ENCODE measurements around the gene HS3ST1.

HS3ST1 gene

DNA sequence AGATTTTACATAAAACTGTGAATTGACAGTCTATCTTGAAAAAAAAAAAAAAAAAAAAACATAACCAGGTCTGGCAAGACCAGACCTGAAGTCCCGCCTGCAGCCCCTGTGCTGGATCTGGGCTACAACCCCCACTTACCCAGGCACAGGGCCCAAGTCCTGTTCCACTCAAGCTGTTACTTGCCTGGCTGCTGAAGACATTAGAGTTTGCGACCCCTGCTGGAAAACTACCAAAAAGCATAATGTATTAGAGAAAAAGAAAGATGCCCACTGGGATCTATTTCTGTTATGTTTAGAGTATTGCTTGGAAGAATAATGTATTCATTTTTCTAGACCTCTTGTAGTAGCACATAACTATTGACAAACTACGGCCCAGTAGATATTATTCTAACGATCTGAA is 4.7 kb downstream of the HS3ST1 start:
- no peaks in the 10 kb centered on the region for H3K27me3 ChIP-seq
- H3K9me3 ChIP-seq = no peaks in the 10 kb centered on the region
- no peak for DNase-seq
- no peaks in the 10 kb centered on the region for H3K4me1 ChIP-seq
- no peak overlapping the region for H3K4me3 ChIP-seq (ENCODE audit: low read depth, low read length)
- TF ChIP-seq, protein P1, sequence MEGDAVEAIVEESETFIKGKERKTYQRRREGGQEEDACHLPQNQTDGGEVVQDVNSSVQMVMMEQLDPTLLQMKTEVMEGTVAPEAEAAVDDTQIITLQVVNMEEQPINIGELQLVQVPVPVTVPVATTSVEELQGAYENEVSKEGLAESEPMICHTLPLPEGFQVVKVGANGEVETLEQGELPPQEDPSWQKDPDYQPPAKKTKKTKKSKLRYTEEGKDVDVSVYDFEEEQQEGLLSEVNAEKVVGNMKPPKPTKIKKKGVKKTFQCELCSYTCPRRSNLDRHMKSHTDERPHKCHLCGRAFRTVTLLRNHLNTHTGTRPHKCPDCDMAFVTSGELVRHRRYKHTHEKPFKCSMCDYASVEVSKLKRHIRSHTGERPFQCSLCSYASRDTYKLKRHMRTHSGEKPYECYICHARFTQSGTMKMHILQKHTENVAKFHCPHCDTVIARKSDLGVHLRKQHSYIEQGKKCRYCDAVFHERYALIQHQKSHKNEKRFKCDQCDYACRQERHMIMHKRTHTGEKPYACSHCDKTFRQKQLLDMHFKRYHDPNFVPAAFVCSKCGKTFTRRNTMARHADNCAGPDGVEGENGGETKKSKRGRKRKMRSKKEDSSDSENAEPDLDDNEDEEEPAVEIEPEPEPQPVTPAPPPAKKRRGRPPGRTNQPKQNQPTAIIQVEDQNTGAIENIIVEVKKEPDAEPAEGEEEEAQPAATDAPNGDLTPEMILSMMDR (IDR thresholded peaks at IDR 0.05; ENCODE audit: low read depth, low read length) = no peak
- no peaks in the 10 kb centered on the region for H3K36me3 ChIP-seq

DNA sequence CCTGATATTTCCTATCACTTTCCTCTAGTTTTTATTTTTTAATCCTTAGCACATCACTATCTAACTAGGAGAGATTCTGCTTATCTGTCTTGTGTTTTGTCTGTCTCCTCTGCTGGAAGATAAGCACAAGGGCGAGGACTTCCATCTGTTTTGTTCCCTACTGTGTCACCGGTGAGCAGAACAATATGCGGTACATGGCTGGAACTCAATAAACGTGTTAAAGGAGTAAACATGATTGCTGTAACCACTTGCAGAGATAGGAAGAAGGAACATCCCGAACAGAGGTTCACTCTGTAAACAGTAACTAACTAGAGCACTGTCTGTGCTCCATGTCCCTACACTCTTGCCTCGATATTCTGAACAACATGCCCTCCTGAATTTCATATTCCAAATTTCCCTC is 5.2 kb downstream of the HS3ST1 start:
- Histone ChIP-seq H3K4me1 (no peaks in the 10 kb centered on the region), H3K36me3 (no peaks in the 10 kb centered on the region), H3K9me3 (no peaks in the 10 kb centered on the region), H3K4me3 (ENCODE audit: low read depth, low read length) (no peak overlapping the region), H3K27me3 (no peaks in the 10 kb centered on the region)
- TF ChIP-seq, protein P1 (IDR thresholded peaks at IDR 0.05; ENCODE audit: low read depth, low read length) = no peak
- DNase-seq = no peak

DNA sequence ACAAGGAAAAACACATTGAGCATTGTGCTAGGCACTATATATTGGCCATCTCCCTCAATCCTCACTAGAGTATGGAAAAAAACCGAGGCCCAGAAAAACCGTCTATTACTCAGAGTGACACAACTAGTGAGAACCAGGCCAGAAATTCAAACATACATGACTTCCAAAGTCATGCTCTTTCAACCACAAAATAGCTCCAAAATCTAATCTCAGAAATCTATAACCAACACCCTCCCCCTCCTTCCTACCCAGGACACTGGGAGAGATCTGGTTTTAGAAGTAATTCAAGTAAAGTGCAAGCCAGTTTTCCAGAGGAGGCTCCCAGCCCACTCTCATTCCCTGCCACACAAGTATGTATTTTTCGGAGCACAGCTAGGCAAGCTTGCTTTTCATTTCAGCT is 7.6 kb downstream of the HS3ST1 start:
- no peaks in the 10 kb centered on the region for H3K9me3 ChIP-seq
- DNase-seq = no peak
- no peaks in the 10 kb centered on the region for H3K36me3 ChIP-seq
- no peaks in the 10 kb centered on the region for H3K27me3 ChIP-seq
- H3K4me1 ChIP-seq = no peaks in the 10 kb centered on the region
- TF ChIP-seq, protein P1 (IDR thresholded peaks at IDR 0.05; ENCODE audit: low read depth, low read length) = no peak
- no peak overlapping the region for H3K4me3 ChIP-seq (ENCODE audit: low read depth, low read length)

DNA sequence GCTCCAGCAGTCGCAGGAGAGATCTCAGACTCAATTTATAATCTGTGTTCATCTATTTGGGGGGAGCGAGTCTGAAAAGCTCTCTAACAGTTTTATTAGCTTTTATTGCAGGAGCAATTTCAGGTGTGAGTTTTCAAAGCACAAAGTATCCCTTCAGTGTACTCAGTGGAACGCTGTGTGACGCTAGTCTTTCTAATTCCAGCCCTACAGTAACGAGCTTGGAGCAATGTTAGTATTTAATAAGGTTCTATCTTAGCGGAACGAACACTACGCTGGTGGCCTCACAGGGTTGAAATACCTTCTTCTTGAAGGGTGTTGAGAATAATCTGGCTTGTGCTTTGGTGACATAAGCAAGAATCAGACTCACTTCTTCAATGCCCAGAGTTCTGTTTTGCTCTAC is 8.4 kb downstream of the HS3ST1 start:
- Histone ChIP-seq H3K27me3 (no peaks in the 10 kb centered on the region), H3K9me3 (no peaks in the 10 kb centered on the region), H3K4me3 (ENCODE audit: low read depth, low read length) (no peak overlapping the region), H3K36me3 (no peaks in the 10 kb centered on the region), H3K4me1 (no peaks in the 10 kb centered on the region)
- TF ChIP-seq, protein P1 (IDR thresholded peaks at IDR 0.05; ENCODE audit: low read depth, low read length) = no peak
- DNase-seq = no peak

DNA sequence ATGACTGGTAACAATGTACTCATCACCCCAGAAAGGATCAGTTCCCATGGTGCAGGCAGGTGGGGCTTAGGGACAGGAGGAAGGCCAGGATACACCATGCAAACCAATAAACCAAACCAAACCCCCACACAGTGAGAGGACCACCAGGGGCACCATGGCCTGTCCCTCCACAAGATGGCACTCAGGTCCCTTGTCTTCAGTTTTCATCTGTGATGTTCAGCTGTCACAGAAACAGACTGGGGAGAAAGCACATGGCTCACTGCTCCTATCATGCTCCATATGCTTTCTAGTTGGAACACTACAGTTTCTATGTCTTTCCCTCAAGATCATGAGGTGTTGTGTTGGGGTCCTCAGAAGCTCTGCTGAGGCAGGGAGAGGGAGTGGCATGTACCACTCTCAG is 10.1 kb downstream of the HS3ST1 start:
- Histone ChIP-seq H3K27me3 (no peaks in the 10 kb centered on the region), H3K4me1 (no peaks in the 10 kb centered on the region), H3K36me3 (no peaks in the 10 kb centered on the region), H3K4me3 (ENCODE audit: low read depth, low read length) (no peak overlapping the region), H3K9me3 (no peaks in the 10 kb centered on the region)
- no peak for DNase-seq
- TF ChIP-seq, protein P1 (IDR thresholded peaks at IDR 0.05; ENCODE audit: low read depth, low read length) = no peak

DNA sequence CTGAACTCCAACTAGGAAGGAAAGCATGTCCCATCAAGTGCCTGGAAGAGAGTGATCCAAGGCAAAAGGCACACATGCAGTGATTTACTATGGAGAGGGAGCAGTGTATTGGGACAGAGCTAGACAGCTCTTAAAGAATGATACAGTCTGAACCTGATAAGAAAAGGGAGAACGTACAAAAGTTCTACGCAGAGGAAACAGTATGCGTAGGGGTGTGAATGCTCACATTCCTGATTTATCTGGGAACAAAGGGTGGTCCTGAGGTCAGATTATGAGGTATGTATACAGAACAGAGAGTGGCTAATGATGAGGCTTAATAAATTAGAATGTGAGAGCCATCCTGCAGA is 12.0 kb downstream of the HS3ST1 start:
- TF ChIP-seq, protein P1 (IDR thresholded peaks at IDR 0.05; ENCODE audit: low read depth, low read length) = no peak

More for the DNA sequence above, 12.0 kb downstream of the HS3ST1 start:
- Histone ChIP-seq H3K4me1 (no peaks in the 10 kb centered on the region), H3K4me3 (ENCODE audit: low read depth, low read length) (no peak overlapping the region), H3K9me3 (no peaks in the 10 kb centered on the region), H3K27me3 (no peaks in the 10 kb centered on the region), H3K36me3 (no peaks in the 10 kb centered on the region)
- no peak for DNase-seq
